SHP77 treated with DMSO at 0.1 percent for 48 hours (cell line): ENCODE measurements around the gene KDM6A.
"Not testable (repeated sequence)": the region's sequence is repeated elsewhere in the genome, so short reads cannot be mapped to it uniquely, and the experiment has no call there.

ENCODE experiments used
- DNase-seq: peaks from one replicate; lab custom pipeline; 2025; lab: John Stamatoyannopoulos, UW

Gene KDM6A

GRCh38 chrX:44931441-44931973 is 58.5 kb downstream of the KDM6A start:
- no peak for DNase-seq

GRCh38 chrX:44935172-44935571 is 62.2 kb downstream of the KDM6A start:
- DNase-seq, result no peak

- no peak for DNase-seq
Measured at GRCh38 chrX:44935640-44936039, 62.7 kb downstream of the KDM6A start.

GRCh38 chrX:44937606-44938005 is 64.6 kb downstream of the KDM6A start:
- no peak for DNase-seq

- no peak for DNase-seq
Measured at GRCh38 chrX:44938111-44938510, 65.1 kb downstream of the KDM6A start.

- not testable (repeated sequence) for DNase-seq
Measured at GRCh38 chrX:44940541-44940940, 67.6 kb downstream of the KDM6A start.

- no peak for DNase-seq
Measured at GRCh38 chrX:44943007-44943406, 70.0 kb downstream of the KDM6A start.

- no peak for DNase-seq
Measured at GRCh38 chrX:44944894-44945293, 71.9 kb downstream of the KDM6A start.

GRCh38 chrX:44945736-44946135 is 72.7 kb downstream of the KDM6A start:
- DNase-seq, result no peak

GRCh38 chrX:44946771-44947170 is 73.8 kb downstream of the KDM6A start:
- no peak for DNase-seq

- DNase-seq, result no peak
Measured at GRCh38 chrX:44947995-44948394, 75.0 kb downstream of the KDM6A start.

GRCh38 chrX:44948406-44948805 is 75.4 kb downstream of the KDM6A start:
- DNase-seq, result no peak

- DNase-seq, result no peak
Measured at GRCh38 chrX:44949125-44949524, 76.1 kb downstream of the KDM6A start.

GRCh38 chrX:44950471-44951366 is 77.7 kb downstream of the KDM6A start:
- not testable (repeated sequence) for DNase-seq

- DNase-seq, result no peak
Measured at GRCh38 chrX:44951572-44952067, 78.6 kb downstream of the KDM6A start.

GRCh38 chrX:44952329-44953027 is 79.5 kb downstream of the KDM6A start:
- no peak for DNase-seq

GRCh38 chrX:44953734-44954502 is 80.9 kb downstream of the KDM6A start:
- DNase-seq, result no peak

- no peak for DNase-seq
Measured at GRCh38 chrX:44954562-44954961, 81.6 kb downstream of the KDM6A start.

- no peak for DNase-seq
Measured at GRCh38 chrX:44957848-44958247, 84.9 kb downstream of the KDM6A start.

- no peak for DNase-seq
Measured at GRCh38 chrX:44958480-44958879, 85.5 kb downstream of the KDM6A start.

GRCh38 chrX:44961817-44962607 is 89.0 kb downstream of the KDM6A start:
- no peak for DNase-seq
